HG03066 (cell line): ENCODE data around the gene LLGL2.

Source experiments
- ATAC-seq: cut with Tn5 transposase; IDR thresholded peaks from one replicate; pipeline ENCODE4 v1.9.1; 2021; ENCODE audit warnings: low read depth; ENCODE audit not compliant: unreplicated experiment

LLGL2 gene

GRCh38 chr17:75607086-75607485, 81.6 kb downstream of the LLGL2 start:
- ATAC-seq, result no peak

DNA sequence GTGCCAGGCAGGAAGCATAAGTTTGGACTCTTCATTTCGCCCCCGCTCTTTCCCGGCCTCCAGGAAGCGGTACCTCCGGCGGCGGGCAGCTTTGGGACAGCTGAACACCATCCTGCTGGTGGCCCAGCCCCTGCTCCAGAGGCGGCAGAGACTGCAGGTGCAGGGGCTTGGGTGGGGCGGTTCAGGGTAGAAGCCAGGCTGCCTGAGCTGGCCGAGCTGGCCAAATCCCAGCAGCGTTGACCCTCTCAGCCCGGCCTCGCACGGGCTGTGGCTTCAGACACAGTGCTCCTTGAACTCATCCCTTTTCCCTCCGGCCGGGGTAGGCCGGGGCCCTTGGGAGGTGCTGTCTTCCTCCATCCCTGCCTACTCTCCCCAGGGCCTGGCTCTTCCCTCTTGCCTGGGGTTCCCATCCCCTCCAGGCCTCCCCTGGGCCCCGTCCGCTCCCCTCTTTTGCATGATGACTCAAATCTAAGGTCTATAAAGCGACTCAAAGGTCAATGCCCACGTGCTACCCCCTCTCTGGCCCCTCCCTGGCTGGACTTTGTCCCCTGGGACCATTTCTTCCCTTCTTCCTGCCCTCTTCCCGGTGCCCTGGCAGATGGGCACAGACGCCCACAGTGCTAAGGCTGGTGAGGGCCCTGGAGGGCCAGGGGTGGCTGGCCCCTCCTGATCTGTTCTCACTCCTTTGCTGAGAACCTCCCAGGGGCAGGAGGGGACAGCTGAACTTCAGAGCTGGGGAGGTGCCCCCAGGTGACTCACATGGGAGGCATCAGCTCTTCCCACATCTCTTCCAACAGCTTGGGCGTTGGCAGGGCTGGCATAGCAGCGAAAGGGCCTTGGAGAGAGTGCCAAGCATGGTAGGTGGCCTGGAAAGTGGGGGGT, 84.8 kb downstream of the LLGL2 start:
- ATAC-seq, result no peak

GRCh38 chr17:75611851-75612429, 86.4 kb downstream of the LLGL2 start:
- no peak for ATAC-seq

DNA sequence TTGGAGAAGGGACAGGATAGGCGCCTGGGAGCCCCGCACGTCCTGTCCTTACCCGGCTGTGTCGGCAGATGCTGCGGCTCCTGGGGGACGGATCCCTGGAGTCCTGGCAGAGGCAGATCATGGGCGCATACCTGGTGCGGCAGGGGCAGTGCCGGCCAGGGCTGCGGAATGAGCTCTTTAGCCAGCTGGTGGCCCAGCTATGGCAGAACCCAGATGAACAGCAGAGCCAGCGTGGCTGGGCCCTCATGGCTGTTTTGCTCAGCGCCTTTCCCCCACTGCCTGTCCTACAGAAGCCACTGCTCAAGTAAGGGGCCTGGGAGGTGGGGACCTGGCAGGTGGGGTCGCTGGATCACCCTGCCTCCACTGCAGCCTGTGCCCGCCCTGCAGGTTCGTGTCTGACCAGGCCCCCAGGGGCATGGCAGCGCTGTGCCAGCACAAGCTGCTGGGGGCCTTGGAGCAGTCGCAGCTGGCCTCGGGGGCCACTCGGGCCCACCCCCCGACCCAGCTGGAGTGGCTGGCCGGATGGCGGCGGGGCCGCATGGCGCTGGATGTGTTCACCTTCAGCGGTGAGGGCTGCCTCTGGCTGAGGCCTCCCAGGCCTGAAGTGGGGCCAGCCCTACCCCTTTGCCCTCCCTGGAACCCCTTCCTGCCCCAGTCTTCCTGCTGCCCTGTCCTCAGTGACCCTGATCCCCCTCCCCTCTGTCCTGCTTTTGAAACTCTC, 87.6 kb downstream of the LLGL2 start:
- ATAC-seq, result no peak

GRCh38 chr17:75614006-75614405, 88.5 kb downstream of the LLGL2 start:
- ATAC-seq, result no peak

GRCh38 chr17:75614556-75615270, 89.2 kb downstream of the LLGL2 start:
- no peak for ATAC-seq

- ATAC-seq, result no peak
Measured at GRCh38 chr17:75615301-75615700, 89.8 kb downstream of the LLGL2 start.

DNA sequence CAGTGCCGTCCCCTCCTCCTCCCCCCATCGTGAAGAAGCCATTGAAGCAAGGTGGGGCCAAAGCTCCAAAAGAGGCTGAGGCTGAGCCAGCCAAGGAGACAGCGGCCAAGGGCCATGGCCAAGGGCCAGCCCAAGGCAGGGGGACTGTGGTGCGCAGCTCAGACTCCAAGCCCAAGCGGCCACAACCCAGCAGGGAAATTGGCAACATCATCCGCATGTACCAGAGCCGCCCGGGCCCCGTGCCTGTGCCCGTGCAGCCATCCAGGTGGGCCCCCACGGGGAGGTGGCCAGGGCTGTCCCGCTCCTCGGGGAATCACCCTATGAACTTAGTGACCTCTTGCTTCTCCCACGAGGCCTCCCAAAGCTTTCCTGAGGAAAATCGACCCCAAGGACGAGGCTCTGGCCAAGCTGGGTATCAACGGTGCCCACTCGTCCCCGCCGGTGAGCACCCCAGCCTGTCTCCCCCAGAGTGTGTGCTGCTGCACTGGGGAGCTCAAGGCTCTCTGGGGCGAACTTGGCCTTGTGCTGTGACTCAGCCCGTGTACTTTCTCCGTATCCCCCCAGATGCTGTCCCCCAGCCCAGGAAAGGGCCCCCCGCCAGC, 91.1 kb downstream of the LLGL2 start:
- no peak for ATAC-seq

GRCh38 chr17:75617218-75617617, 91.7 kb downstream of the LLGL2 start:
- no peak for ATAC-seq

DNA sequence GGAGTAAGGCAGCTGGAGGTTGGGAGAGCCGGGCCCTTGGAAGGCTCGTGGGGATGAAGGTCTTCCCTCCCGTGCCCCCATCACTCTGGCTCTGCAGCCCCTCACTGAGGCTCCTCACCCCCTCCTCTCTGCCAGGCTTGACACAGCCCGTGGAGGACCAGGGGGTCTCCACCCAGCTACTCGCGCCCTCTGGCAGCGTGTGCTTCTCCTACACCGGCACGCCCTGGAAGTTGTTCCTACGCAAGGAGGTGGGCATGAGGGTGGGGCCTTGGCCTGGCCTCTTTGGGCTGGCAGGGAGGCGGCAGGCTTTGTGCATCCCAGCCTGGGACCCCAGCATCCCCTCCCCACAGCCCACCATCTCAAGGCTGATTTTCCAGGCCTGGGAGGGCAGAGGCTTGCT, 92.2 kb downstream of the LLGL2 start:
- no peak for ATAC-seq

- ATAC-seq, result no peak
Measured at GRCh38 chr17:75619506-75620431, 94.3 kb downstream of the LLGL2 start.

- no peak for ATAC-seq
Measured at GRCh38 chr17:75621489-75621888, 96.0 kb downstream of the LLGL2 start.

DNA sequence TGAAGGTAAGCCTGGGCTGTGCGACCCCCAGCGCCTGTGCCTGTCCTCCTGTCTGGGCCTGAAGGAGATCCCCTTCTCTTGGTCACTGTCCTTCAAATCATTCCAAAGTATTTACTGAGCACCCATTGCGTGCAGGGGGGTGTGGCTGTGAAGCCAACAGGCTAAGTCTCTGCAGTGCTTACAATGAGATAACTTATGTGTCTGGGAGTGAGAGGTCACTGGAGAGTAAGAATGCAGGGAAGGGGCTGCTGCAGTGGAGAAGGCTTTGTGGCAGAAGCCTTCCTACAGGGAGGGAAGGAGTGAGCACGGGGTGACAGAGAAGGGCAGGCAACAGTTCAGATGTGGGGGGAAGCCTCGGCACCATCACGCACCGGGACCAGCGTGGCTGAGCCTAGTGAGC, 96.6 kb downstream of the LLGL2 start:
- no peak for ATAC-seq

GRCh38 chr17:75622771-75623273, 97.3 kb downstream of the LLGL2 start:
- ATAC-seq, result no peak

GRCh38 chr17:75623386-75623785, 97.9 kb downstream of the LLGL2 start:
- no peak for ATAC-seq

DNA sequence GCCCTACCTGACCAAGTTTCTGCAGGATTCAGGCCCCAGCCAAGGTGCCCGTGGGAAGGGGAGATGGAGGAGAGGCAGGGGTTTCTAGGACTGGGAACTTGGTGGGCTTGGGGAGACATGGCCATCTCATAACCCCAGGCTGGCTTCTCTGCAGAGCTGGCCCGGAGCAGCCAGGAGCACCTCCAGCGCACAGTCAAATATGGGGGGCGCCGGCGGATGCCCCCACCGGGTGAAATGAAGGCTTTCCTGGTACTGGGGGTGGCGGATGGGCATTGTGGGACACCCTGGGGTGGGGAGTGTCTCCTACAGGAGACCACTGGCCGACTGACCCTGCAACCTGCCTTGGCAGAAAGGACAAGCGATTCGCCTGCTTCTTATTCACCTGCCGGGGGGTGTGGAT, 98.5 kb downstream of the LLGL2 start:
- ATAC-seq, result no peak
